Measurements from ENCODE around the gene ZGPAT. TPM values are rescaled to one million over a fixed set of nuclear protein-coding genes. Genes with fewer than 3 reads are reported as not detected.
A peak's percentile ranks its signal among the peaks of the same experiment; 100 is the strongest.

The ZGPAT gene
- total and polyA plus RNA-seq, 2 donors (not counting 3 experiments of a cell fraction or from before 2014, with no cell fraction given): 23.1 to 29.3 TPM

DNA sequence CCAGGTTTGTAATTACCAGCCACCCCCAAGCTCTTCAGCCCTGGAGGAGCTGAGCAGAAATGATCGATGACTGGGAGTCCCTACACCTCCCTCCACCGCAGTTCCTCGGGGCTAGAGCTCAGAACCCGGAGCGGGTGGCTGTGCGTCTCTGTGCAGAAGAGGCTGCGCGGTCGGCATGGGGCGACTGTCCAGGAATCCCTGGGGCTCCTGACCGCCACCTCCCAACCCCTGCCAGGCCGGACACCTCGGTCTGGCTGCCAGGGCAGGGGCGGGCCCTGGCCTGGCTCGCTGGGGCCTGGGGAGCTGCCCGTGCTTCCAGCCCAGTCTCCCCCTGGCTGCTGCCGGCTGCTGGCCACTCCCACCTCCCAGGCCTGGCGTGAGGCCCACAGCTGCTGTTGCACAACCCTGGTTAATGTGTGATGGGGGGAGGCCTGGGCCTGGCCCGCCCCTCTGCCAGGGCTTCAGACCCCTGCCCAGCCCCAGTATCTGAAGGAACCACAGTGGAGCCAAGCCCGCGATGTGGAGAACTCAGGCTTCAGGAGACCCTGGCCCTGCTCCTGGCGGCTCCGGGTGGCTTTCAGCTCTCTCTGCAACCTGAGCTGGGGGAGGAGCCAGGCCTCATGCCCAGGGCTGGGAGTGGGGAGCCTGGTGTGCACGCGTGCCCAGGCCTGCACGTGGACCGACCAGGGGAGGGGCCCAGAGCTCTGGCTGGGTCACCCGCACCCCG, 33.0 kb downstream of the ZGPAT start:
- BruUV-seq (replicated peaks): no TSS peak
- ChIA-PET CTCF (interaction anchor here (0.7 to 2.0 kb wide), 14 partner anchors 34 to 298 kb away, joined by 3 to 12 read pairs (median 4); partner anchors contain the start of genes ARFRP1, RTEL1, TNFRSF6B and TPD52L2), POLR2A (no interaction called here)
- H3K9me3 ChIP-seq (replicated peaks; ENCODE audit: control insufficient read depth, insufficient read depth, low read length): no peaks in the 10 kb centered on the region
- intact Hi-C loops (cut with micrococcal nuclease) (loop anchor here (1.0 to 2.0 kb wide), 2 partner anchors 34 to 113 kb away; partner anchors contain the start of genes ARFRP1 and GMEB2), dilution Hi-C loops (cut with MboI; ENCODE audit: extremely low pct_ligation_motif_present, low sequenced_read_pairs) (no loop called here)
- H3K9me1 ChIP-seq (replicated peaks; ENCODE audit: control insufficient read depth, extremely low read depth, insufficient read depth, low read length): no peaks in the 10 kb centered on the region
- peak overlapping the region; percentile 41 to 72 (median 52) for H3K4me3 ChIP-seq (replicated peaks in 1 of 3; ENCODE audit: insufficient read depth in 1 of 3, low read depth in 1 of 3, low read length in 3 of 3)
- peak; percentile 78 for FAIRE-seq
- no peak for TF ChIP-seq GATA2 (IDR thresholded peaks at IDR 0.05; ENCODE audit: insufficient read depth, insufficient read length, low read depth, low read length)
- TF ChIP-seq, protein P1, sequence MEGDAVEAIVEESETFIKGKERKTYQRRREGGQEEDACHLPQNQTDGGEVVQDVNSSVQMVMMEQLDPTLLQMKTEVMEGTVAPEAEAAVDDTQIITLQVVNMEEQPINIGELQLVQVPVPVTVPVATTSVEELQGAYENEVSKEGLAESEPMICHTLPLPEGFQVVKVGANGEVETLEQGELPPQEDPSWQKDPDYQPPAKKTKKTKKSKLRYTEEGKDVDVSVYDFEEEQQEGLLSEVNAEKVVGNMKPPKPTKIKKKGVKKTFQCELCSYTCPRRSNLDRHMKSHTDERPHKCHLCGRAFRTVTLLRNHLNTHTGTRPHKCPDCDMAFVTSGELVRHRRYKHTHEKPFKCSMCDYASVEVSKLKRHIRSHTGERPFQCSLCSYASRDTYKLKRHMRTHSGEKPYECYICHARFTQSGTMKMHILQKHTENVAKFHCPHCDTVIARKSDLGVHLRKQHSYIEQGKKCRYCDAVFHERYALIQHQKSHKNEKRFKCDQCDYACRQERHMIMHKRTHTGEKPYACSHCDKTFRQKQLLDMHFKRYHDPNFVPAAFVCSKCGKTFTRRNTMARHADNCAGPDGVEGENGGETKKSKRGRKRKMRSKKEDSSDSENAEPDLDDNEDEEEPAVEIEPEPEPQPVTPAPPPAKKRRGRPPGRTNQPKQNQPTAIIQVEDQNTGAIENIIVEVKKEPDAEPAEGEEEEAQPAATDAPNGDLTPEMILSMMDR (IDR thresholded peaks at IDR 0.05; ENCODE audit: extremely low read depth in 1 of 2, insufficient read depth in 1 of 2, low read depth in 1 of 2, low read length in 2 of 2): peak; percentile 8 to 29
- TF ChIP-seq JUN (IDR thresholded peaks at IDR 0.05; ENCODE audit: borderline replicate concordance, insufficient read depth, insufficient read length, low read depth): no peak
- TF ChIP-seq POLR2A (IDR thresholded peaks at IDR 0.05; ENCODE audit: low read depth, low read length): no peak
- TF ChIP-seq, protein P2, sequence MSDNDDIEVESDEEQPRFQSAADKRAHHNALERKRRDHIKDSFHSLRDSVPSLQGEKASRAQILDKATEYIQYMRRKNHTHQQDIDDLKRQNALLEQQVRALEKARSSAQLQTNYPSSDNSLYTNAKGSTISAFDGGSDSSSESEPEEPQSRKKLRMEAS (IDR thresholded peaks at IDR 0.05; ENCODE audit: insufficient read depth, insufficient read length): no peak
- no peak for TF ChIP-seq EZH2 (IDR thresholded peaks at IDR 0.05; ENCODE audit: borderline replicate concordance, low read depth, low read length, severe bottlenecking)
- peak; percentile 23 for TF ChIP-seq POLR2AphosphoS5 (IDR thresholded peaks at IDR 0.05; ENCODE audit: insufficient read depth, low read depth, low read length)
- peak; percentile 86 for DNase-seq (ENCODE audit: low read depth, low spot score)
- H3K4me2 ChIP-seq (ENCODE audit: insufficient read depth, low read length): peak overlapping the region; percentile 76
- H2AFZ ChIP-seq (ENCODE audit: low read depth, low read length): peak overlapping the region; percentile 40
- peaks cover 0 to 22% of the 10 kb centered on the region in 2 experiments for H3K36me3 ChIP-seq (ENCODE audit: control insufficient read depth in 2 of 2, extremely low read depth in 1 of 2, insufficient read depth in 2 of 2, low read length in 2 of 2)
- peaks cover 9% of the 10 kb centered on the region for H3K4me1 ChIP-seq (ENCODE audit: control insufficient read depth, extremely low read depth, insufficient read depth, low read length)
- H3K9ac ChIP-seq (replicated peaks; ENCODE audit: extremely low read depth, insufficient read depth, low read length): peak overlapping the region; percentile 61
- H4K20me1 ChIP-seq (replicated peaks; ENCODE audit: control insufficient read depth, extremely low read depth, insufficient read depth, low read length): no peaks in the 10 kb centered on the region
- H3K27ac ChIP-seq (ENCODE audit: insufficient read depth, low read depth, low read length): no peak overlapping the region
- H3K79me2 ChIP-seq (ENCODE audit: control insufficient read depth, insufficient read depth, low read length): no peaks in the 10 kb centered on the region
- no peaks in the 10 kb centered on the region for H3K27me3 ChIP-seq (ENCODE audit: control insufficient read depth in 2 of 2, insufficient read depth in 2 of 2, low read length in 2 of 2)
